ENCODE data around the gene CRACR2B.

Gene CRACR2B

DNA sequence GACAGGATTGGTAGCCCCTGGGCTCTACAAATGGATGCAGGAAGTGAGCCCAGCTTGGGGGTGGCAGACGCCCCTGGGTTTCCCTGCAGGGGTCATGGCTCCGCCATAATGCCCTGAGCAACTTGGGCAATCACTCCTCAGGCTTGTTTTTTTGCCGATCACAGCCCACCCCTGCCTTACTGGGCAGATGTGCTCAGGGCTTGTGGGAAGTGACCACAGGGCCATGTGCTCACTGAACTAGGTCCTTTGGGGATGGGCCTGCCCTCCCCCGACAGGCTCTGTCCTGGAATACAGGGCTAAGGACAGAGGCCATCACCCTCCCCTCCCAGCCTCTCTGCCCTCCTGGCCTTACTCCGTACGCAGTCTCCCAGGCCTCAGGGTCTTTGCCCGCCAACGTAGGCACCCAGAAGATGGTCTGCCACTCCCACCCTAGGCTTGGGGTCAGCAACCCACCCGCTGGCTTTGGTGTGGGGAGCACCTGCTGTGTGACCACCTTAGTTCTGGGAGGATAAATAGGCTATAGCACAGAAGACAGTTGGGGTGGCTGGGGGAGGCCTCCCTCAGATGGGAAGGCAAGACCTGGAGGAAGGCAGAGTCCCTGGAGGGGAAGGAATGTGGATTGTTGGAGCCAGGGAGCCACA, 14.1 kb upstream of the CRACR2B start:
- Mint-ChIP-seq H3K27me3 (no peaks in the 10 kb centered on the region), H3K36me3 (ENCODE audit: low read depth) (peaks cover 37% of the 10 kb centered on the region), H3K4me1 (ENCODE audit: low read depth) (peaks cover 23% of the 10 kb centered on the region), H3K9me3 (no peaks in the 10 kb centered on the region), H3K27ac (peak overlapping the region; percentile 67), H3K4me3 (peak overlapping the region; percentile 20)

DNA sequence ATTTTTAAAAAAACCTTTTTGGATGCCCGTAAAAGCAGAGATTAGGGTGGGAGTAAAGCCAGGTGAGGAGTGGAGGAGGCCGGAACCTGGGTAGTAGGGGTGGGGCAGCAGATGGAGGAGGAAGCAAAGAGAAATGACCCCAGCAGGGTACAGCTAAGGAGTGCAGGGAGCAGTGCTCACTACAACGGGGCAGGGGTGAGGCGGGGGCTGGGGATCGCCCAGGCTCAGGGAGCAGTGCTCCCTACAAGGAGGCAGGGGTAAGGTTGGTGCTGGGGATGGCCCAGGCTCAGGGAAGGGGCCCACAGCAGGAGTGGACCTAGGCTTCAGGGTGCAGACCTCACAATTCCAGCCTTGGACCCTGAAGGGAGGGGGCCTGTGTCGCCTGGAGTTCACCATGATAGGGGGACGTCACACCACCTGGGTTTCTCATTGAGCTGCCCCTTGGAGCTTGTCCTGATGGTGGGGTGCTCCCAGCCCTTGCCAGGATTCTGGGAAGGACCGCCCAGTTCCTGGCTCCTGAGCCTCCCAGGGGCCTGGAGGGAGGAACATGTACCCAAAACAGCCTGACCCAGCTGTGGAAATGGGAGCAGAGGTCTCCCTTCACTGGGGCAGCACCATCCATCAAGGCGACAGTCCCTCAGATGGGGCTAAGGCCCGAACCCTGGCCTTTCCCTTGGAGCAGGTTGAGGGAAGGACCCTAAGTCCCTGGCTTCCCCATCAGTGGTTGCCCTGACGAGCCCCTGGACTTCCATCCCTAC, 11.9 kb upstream of the CRACR2B start:
- Mint-ChIP-seq H3K36me3 (ENCODE audit: low read depth) (peaks cover 29% of the 10 kb centered on the region), H3K4me3 (no peak overlapping the region), H3K4me1 (ENCODE audit: low read depth) (peaks cover 22% of the 10 kb centered on the region)

DNA sequence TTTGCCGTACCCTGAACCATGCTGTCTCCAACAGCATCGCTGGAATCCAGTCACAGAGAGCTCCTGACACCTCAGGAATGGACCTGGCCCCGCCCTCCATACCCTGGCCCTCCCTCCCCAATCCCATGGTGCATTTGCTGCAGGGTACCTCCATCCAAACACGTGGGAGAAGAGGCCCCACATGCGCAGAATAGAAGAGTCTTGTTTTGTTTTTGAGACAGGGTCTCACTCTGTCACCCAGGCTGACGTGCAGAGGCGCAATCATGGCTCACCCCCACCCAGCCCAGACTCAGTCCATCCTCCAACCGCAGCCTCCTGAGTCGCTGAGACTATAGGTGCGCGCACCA, 11.3 kb upstream of the CRACR2B start:
- Mint-ChIP-seq H3K27ac (no peak overlapping the region), H3K4me1 (ENCODE audit: low read depth) (peaks cover 21% of the 10 kb centered on the region), H3K36me3 (ENCODE audit: low read depth) (peaks cover 24% of the 10 kb centered on the region), H3K4me3 (no peak overlapping the region), H3K27me3 (no peaks in the 10 kb centered on the region), H3K9me3 (no peaks in the 10 kb centered on the region)

More for the DNA sequence above, 11.9 kb upstream of the CRACR2B start:
- Mint-ChIP-seq H3K9me3 (no peaks in the 10 kb centered on the region), H3K27ac (peak overlapping the region; percentile 11), H3K27me3 (no peaks in the 10 kb centered on the region)

DNA sequence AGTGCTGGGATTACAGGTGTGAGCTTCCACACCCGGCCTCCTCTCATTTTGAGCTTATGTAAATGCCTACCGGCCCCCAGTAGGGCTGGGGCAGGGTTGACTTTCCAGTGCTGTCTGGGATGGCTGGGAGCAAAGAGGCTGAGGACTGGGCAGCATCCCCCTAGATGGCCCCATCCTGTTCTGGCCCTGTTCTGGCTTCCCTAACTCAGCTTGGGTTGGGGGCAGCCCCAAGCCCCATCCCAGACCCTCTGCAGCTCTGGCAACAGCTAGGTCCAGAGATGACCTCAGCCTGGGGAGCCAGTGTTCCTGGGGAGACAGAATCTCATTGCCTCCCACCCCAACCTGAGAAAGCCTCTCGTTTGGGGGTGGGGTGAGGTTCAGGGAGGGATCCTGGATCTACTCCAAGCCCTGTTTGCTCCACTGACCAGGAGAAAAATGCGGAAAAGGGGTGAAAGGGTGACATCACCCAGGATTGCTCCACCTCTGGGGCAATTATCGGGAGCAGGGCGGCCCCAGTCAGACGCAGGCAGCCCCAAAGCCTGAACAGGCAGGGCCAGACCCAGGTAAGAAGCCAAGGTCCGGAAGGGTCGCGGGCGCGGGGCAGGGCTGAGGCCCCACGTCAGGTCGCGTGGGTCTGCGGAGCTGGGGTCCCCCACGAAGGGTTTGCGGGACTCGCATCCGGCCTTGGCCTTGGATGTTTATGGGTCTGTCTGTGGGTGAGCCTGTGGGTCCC, 9.2 kb upstream of the CRACR2B start, which contains the start of gene PNPLA2:
Gene PNPLA2, plus strand, starts transcription at position 519 of the 733 bp plus-strand sequence. CDS start 805 bp downstream, outside the sequence.
- peak within 1 kb of the TSS; percentile 78 for H3K4me3 Mint-ChIP-seq

DNA sequence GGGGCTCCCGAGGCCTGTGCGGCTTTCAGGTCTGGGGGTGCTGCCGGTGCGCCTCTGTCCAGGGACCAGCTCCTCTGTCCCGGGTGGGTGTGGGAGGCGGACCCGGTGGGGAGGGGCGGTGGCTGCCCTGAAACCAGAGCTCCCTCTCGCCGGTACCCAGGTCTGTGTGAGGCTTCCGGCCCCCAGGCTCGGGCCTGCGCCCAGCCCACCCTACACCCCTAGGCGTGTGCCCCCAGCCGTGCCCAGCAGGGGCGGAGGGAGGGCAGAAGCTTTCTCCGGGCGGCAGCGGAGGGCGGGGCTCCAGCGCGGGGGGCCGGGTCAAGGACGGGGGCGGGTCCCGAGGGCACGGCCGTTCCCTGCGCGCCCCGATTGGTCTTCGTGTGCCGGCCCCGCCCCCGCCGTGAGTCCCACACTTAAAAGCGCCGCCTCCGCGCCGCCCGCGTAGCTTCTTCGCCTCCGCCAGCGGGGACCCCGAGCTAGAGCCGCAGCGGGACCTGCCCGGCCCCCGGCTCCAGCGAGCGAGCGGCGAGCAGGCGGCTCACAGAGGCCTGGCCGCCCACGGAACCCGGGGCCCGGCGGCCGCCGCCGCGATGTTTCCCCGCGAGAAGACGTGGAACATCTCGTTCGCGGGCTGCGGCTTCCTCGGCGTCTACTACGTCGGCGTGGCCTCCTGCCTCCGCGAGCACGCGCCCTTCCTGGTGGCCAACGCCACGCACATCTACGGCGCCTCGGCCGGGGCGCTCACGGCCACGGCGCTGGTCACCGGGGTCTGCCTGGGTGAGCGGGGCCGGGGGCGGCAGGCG, 8.4 kb upstream of the CRACR2B start:
- Mint-ChIP-seq H3K9me3 (no peaks in the 10 kb centered on the region), H3K27me3 (no peaks in the 10 kb centered on the region), H3K4me3 (peak overlapping the region; percentile 78), H3K36me3 (ENCODE audit: low read depth) (no peaks in the 10 kb centered on the region), H3K4me1 (ENCODE audit: low read depth) (peaks cover 13% of the 10 kb centered on the region), H3K27ac (no peak overlapping the region)

More for the DNA sequence above, 9.2 kb upstream of the CRACR2B start, which contains the start of gene PNPLA2:
- peaks cover 13% of the 10 kb centered on the region for H3K4me1 Mint-ChIP-seq (ENCODE audit: low read depth)
- H3K27me3 Mint-ChIP-seq, result no peaks in the 10 kb centered on the region
- peak within 1 kb of the TSS; percentile 49 for H3K27ac Mint-ChIP-seq
- peaks cover 5% of the 10 kb centered on the region for H3K36me3 Mint-ChIP-seq (ENCODE audit: low read depth)
- H3K9me3 Mint-ChIP-seq, result no peaks in the 10 kb centered on the region

DNA sequence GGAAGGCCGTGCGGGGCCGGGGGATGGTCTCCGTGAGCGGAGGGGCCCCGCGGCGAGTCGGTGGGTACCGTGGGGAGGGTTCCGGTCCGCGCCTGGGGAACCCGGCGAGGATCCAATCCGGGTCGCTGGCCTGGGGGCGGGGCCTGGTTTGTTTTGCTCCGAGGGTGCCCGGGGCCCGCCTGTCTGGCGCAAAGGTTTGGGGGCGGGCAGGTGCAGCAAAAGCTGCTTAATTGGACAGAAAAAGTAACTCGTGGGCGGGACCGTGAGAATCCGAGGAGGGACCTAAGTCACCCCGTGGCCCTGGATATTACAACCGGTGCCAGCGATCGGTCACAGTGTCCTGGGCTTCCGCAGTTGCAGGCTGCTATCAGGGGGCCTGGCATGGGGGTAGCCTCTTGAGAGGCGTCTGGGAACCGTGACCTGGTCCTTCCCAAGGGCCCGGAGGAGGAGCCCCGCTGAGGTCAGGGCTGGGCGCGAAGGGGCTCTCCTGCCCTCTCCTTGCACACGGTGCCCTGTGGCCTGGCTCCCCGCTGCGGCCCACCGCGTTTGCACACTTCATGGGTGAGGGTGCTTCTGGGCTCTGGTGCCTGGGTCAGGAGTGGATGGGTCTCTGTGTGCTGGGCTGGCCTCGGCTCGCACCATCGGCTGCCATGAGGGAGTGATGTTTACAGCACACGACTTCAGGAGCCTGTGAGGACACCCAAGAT, 7.6 kb upstream of the CRACR2B start:
- Mint-ChIP-seq H3K4me3 (peak overlapping the region; percentile 78), H3K9me3 (no peaks in the 10 kb centered on the region), H3K36me3 (ENCODE audit: low read depth) (peaks cover 4% of the 10 kb centered on the region), H3K27me3 (no peaks in the 10 kb centered on the region), H3K4me1 (ENCODE audit: low read depth) (peaks cover 13% of the 10 kb centered on the region), H3K27ac (no peak overlapping the region)

DNA sequence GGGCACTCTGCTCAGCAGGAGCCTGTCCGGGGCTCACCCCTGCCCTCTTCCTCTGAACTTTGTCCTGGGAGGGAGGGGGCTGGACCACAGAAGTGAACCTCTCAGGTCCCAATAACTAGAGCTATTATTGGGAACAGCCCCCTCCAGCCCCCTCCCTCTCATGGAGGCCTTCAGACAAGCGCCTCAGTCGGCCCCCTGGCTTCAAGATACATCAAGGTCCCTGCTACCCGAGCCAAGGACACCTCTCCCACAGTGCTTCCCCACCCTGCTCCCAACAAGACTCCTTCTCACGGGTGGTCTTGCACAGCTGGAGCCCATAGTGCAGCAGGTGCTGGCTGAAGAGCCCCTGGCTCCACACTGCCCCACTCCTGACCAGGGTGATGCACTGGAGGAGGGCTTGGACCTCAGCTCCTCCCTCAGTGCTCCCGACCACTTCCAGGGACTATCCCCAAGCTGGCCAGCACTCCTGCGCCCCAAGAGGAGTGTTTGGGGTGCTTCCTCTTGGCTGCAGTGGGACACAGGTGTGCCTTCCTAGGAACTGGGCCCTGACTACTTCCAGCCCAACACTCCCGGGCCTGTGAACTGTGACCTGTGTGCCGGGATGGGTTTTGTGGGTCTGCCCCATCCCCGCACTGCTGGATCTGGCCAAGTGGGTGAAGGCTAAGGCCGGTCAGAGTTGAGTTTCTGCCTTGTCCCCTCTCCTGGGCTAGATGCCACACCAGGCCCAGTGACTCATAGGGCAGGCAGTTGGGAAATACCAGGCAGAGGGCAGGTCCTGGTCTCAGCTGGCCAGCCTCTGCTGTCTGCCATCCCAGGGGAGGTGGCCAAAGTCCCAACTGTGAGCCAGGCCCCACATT, 6.8 kb upstream of the CRACR2B start:
- Mint-ChIP-seq H3K4me3 (peak overlapping the region; percentile 78), H3K4me1 (ENCODE audit: low read depth) (peaks cover 13% of the 10 kb centered on the region), H3K27ac (no peak overlapping the region), H3K36me3 (ENCODE audit: low read depth) (peaks cover 6% of the 10 kb centered on the region), H3K9me3 (no peaks in the 10 kb centered on the region), H3K27me3 (no peaks in the 10 kb centered on the region)

DNA sequence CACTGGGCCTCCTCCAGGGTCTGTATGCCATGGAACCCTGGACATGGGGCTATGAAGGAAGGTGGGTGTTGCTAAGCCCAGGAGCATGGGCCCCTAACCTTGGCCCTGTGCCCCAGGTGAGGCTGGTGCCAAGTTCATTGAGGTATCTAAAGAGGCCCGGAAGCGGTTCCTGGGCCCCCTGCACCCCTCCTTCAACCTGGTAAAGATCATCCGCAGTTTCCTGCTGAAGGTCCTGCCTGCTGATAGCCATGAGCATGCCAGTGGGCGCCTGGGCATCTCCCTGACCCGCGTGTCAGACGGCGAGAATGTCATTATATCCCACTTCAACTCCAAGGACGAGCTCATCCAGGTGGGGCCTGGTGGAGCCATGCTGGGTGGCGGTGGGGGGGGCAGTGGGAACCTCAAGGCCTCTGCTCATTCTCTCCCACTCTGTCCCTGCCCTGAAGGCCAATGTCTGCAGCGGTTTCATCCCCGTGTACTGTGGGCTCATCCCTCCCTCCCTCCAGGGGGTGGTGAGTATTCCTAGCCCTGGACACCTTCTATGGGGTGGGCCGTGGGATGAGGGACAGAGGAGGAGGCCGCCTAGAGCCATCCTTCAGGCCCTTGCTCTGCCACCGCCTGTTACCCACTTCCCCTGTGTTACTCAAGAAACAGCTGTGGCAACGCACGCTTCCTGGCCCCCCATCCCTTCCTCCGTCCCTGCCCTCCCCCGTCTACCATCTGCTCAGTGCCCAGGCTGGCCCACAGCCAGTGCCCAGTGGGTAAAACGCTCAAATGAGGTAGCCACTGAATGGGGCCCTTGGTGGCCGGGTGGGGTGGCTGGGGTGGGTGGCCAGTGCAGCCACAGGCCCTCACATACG, 6.0 kb upstream of the CRACR2B start:
- H3K4me3 Mint-ChIP-seq, result no peak overlapping the region
- H3K4me1 Mint-ChIP-seq (ENCODE audit: low read depth), result peaks cover 17% of the 10 kb centered on the region
- H3K36me3 Mint-ChIP-seq (ENCODE audit: low read depth), result peaks cover 6% of the 10 kb centered on the region
- H3K9me3 Mint-ChIP-seq, result no peaks in the 10 kb centered on the region
- H3K27me3 Mint-ChIP-seq, result no peaks in the 10 kb centered on the region
- no peak overlapping the region for H3K27ac Mint-ChIP-seq

DNA sequence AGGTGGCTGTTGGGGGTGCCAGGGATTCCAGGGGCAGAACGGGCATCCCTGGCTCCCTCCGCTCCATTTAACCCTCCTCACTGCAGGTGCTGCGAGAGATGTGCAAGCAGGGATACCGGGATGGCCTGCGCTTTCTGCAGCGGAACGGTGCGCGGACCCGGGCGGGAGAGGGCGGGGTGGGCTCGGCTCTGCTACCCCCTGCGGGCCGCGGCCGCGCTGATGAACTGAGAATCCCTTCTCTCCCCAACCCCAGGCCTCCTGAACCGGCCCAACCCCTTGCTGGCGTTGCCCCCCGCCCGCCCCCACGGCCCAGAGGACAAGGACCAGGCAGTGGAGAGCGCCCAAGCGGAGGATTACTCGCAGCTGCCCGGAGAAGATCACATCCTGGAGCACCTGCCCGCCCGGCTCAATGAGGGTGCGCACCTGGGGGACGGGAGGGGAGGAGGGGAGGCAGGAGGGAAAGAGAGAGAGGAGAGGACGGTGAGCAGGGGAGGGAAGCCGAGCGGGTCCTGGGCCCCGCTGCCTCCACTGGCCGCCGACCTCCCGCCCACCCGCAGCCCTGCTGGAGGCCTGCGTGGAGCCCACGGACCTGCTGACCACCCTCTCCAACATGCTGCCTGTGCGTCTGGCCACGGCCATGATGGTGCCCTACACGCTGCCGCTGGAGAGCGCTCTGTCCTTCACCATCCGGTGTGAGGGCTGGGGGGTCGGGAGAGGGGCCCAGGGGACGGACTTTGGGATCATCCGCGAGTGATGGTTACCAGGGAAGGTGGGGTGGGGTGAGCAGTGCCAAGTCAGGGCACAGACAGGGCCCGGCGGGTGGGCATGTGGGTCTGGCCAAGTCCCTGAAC, 4.1 kb upstream of the CRACR2B start:
- Mint-ChIP-seq H3K27ac (no peak overlapping the region), H3K4me1 (ENCODE audit: low read depth) (peaks cover 26% of the 10 kb centered on the region), H3K27me3 (peaks cover 12% of the 10 kb centered on the region), H3K4me3 (no peak overlapping the region), H3K36me3 (ENCODE audit: low read depth) (peaks cover 6% of the 10 kb centered on the region), H3K9me3 (no peaks in the 10 kb centered on the region)

DNA sequence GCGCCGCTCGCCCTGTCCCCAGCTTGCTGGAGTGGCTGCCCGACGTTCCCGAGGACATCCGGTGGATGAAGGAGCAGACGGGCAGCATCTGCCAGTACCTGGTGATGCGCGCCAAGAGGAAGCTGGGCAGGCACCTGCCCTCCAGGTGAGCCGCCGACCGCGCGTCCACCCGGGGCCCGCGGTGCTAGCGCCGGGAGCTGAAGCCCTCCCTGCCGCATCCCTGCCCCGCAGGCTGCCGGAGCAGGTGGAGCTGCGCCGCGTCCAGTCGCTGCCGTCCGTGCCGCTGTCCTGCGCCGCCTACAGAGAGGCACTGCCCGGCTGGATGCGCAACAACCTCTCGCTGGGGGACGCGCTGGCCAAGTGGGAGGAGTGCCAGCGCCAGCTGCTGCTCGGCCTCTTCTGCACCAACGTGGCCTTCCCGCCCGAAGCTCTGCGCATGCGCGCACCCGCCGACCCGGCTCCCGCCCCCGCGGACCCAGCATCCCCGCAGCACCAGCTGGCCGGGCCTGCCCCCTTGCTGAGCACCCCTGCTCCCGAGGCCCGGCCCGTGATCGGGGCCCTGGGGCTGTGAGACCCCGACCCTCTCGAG, 3.3 kb upstream of the CRACR2B start:
- Mint-ChIP-seq H3K9me3 (no peaks in the 10 kb centered on the region), H3K4me1 (ENCODE audit: low read depth) (peaks cover 31% of the 10 kb centered on the region), H3K36me3 (ENCODE audit: low read depth) (peaks cover 6% of the 10 kb centered on the region), H3K4me3 (no peak overlapping the region), H3K27me3 (peaks cover 20% of the 10 kb centered on the region), H3K27ac (no peak overlapping the region)

DNA sequence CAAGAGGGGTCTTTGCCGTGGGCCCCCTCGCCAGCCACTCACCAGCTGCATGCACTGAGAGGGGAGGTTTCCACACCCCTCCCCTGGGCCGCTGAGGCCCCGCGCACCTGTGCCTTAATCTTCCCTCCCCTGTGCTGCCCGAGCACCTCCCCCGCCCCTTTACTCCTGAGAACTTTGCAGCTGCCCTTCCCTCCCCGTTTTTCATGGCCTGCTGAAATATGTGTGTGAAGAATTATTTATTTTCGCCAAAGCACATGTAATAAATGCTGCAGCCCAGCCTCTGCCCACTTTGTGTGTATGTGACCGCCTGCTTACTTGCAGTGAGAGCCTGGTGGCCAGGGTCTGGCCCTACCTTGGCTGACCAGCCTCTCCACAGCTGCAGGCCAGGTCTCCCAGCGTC, 2.8 kb upstream of the CRACR2B start:
- no peaks in the 10 kb centered on the region for H3K9me3 Mint-ChIP-seq
- H3K4me1 Mint-ChIP-seq (ENCODE audit: low read depth), result peaks cover 35% of the 10 kb centered on the region
- no peak overlapping the region for H3K4me3 Mint-ChIP-seq
- no peak overlapping the region for H3K27ac Mint-ChIP-seq
- peaks cover 6% of the 10 kb centered on the region for H3K36me3 Mint-ChIP-seq (ENCODE audit: low read depth)
- peaks cover 23% of the 10 kb centered on the region for H3K27me3 Mint-ChIP-seq

Measured in stimulated activated naive CD8-positive, alpha-beta T cell treated with anti-CD3 and anti-CD28 coated beads, Interleukin-15, Interleukin-2, amounts not matched to agents 100 ng/mL and 50 ng/mL, for 24 hours (primary cell).